Epithelial cell of prostate (primary cell): ENCODE data around the gene NME8.
"Not testable (repeated sequence)": the region's sequence is repeated elsewhere in the genome, so short reads cannot be mapped to it uniquely, and the experiment has no call there.

Experiments
- DNase-seq: peaks from one replicate; pipeline ENCODE4 v3.0.0-alpha.2; 2011; ENCODE audit warnings: low read depth, low spot score
- H3K27ac ChIP-seq: fragments of 450-650 bp; 2 replicates; pipeline ENCODE4 v1.5.1; 2017; ENCODE audit warnings: mild to moderate bottlenecking

The NME8 gene

DNA sequence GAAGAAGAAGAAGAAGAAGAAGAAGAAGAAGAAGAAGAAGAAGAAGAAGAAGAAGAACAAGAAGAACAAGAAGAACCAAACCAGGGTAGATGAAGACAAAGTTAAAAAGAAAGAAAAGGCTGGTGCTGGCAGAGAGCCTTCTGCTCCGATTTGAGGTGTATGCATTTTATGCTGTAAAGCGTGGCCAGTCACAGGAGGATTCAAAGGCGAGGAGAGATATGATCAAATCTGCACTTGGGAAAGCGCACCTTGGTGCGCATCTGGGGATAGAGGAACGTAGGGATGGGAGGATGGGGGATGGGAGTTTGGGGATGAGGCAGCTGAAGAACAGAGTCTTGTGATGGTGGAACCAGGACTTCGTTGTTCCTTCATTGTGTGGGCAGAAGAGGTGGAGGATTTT is at the start of gene NME8:
NME8 (plus strand) TSS at position 301 of the 400 bp plus-strand sequence. CDS start 1,670 bp downstream, outside the sequence.
- no peak for DNase-seq
- H3K27ac ChIP-seq, result no peak within 1 kb of the TSS

- DNase-seq, result no peak
- H3K27ac ChIP-seq, result no peak overlapping the region
Measured at GRCh38 chr7:37806152-37806551, 42.2 kb upstream of the NME8 start.

- not testable (repeated sequence) for H3K27ac ChIP-seq
Measured at GRCh38 chr7:37812161-37812580, 36.2 kb upstream of the NME8 start.

DNA sequence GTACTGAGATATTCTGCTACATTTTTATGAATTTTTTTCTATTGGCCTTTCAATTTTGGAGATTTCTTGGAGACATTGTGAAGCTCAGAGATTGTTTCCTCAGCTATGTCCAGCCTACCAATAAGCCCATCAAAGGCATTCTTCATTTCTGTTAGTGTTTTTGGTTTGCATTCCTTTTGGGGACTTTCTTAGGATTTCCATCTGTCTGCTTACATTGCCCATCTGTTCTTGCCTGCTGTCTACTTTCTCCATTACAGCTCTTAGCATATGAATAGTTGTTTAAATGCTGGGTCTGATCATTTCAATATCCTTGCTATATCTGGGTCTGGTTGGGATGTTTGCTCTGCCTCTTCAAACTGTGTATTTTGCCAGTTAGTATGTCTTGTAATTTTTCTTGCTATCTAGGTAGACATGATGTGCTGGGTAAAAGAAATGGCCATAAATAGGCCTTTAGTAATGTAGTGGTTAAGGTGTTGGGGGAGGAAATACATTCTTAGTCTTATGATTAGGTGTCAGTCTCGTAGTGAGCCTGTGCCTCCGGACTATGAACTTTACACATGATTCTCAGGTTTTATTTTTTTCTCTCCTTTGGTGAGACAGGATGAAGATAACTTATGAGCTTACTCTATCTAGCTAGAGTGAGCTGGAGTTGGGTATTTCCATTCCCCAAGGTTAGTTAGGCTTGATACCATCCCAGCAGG is 32.6 kb upstream of the NME8 start:
- DNase-seq, result no peak
- no peak overlapping the region for H3K27ac ChIP-seq

More at GRCh38 chr7:37812161-37812580, 36.2 kb upstream of the NME8 start:
- DNase-seq, result not testable (repeated sequence)

GRCh38 chr7:37816922-37817590 is 31.3 kb upstream of the NME8 start:
- no peak overlapping the region for H3K27ac ChIP-seq
- DNase-seq, result no peak

DNA sequence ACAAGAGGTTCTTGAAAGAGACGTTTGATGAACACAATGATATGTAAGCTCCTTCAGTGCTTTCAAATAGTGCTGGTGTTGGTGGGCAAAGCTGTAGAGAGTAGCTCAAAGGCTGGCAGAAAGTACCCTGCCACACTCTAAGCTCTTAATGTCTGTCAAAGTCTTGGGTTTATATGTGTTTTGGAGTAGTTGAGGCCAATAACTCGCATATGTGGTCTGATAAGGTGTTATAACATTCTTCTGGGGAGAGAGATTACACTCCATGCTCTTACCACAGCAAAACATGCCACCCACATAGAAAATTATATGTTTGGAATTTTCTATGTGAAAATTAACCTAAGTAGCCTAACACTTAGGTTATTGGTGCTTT is 30.8 kb upstream of the NME8 start:
- DNase-seq, result no peak
- H3K27ac ChIP-seq, result no peak overlapping the region

DNA sequence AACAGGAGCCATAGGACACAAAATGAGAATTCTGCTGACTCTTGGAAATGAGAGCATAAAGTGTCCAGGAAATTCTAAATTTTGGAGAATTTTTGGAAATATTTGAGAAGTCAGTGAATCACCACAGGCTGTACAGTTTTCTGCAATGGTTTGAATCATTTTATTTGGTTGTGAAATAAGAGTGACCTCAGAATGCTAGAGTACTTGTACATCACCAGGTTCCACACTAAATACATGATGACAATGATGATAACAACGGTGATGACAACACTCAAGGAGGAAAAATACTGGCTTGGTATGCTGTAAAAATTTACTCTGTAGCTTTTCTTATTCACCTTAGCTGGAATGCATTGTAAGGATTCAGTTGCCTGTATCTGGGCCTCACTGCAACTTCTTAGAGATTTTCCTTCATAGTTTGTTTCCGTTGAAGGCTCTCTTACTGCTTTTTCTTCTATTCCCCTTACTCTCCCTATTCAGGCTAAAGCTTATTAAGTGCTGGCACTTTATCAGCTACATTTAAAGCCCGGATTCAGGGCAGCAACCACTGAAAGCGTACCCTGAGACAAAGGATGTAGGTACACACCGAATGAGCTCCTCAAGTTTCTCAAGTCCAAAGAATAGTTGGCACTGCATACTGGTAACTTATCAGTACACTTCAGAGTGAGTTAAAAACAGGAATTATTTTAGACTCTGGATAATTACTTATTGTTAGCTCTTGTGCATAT is 30.2 kb upstream of the NME8 start:
- no peak for DNase-seq
- no peak overlapping the region for H3K27ac ChIP-seq

DNA sequence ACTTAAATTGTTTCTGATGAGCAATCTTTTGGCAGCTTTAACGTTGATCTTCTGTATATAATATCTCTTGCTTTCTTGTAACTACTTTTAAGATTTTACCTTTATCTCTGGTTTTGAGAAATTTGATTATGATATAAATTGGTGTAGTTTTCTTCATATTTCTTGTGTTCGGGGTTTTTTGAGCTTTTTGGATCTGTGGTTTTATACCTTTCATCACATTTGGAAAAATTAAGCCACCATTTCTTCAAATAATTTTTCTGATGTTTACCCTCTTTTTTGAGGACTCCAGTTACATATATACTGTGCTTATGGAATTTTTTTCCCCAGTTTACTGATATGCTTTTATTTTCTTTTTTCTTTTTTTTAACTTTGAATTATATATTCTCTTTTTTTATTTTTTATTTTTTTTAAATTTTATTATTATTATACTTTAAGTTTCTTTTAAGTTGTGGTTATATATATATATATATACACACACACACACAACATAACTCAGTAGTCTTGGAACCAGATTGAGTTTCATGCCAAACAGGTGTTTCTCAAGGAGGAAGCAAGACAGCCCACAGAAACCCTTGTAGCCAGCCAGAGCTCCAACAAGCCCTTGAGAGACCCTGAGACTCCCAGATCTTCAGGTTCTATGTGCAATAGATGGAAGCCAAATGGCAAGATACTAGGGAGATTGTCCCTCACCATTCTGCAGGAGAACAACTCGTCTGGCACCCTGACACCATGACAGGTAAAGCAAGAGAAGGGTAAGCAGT is 27.5 kb upstream of the NME8 start:
- no peak for DNase-seq
- no peak overlapping the region for H3K27ac ChIP-seq

- DNase-seq, result no peak
- no peak overlapping the region for H3K27ac ChIP-seq
Measured at GRCh38 chr7:37822946-37823345, 25.5 kb upstream of the NME8 start.

- H3K27ac ChIP-seq, result no peak overlapping the region
- no peak for DNase-seq
Measured at GRCh38 chr7:37823557-37823956, 24.8 kb upstream of the NME8 start.

- no peak for DNase-seq
Measured at GRCh38 chr7:37825038-37825437, 23.4 kb upstream of the NME8 start.

DNA sequence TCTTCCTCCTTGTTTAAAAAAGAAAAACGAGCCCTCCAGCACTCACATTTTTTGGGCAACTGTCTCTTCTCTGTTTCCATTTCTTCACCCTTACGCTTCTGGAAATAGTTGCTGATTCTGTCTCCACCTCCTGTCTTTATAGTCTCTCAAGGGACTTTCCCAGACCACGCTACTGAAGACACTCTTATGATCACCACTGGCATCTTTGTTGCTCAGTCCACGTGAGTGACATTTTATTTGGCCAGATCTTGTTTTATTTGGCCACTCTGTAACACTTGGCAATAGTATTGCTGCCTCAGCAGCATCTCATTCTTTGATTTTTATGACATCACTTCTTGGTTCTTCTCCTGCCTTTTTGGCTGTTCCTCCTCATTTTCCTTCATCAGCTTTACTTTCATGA is 21.6 kb upstream of the NME8 start:
- no peak for DNase-seq
- no peak overlapping the region for H3K27ac ChIP-seq

More at GRCh38 chr7:37825038-37825437, 23.4 kb upstream of the NME8 start:
- no peak overlapping the region for H3K27ac ChIP-seq

DNA sequence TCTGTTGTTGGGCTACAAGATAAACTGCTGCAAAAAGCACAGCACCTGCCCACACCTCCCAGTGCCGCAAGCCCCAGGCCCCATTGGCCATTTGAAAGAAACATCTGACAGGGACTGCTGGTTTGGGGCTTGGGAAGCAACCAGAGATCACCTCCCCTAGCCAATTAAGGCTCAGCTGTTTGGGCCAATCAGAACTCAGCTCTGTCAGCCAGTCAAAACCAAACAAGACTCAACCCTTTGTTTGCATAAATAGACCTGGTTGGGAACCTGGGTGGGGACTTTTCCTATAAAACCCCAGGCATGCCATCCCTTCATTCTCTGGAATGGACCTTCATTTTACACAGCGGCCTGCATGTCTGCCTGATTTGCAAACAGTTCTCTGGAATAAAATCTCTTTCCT is 17.2 kb upstream of the NME8 start:
- no peak for DNase-seq
- no peak overlapping the region for H3K27ac ChIP-seq

DNA sequence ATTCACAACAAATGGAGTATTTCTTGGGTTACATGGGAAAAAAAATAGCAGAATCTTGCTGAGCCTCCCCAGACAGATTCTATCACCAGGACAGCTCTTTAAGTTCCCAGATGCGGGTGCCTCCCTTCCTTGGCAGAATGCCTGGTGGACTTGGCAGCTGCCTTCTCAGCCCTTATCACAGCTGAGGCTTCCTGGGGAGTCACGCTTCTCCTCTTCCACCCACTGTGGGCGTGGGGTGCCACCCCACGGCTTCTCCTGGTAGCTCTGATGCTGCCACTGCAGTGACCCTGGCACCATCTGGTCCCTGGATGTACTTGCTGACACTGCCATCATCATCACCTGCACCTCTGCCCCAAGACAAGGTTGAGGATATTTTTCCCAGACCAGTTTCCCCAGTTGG is 16.2 kb upstream of the NME8 start:
- no peak overlapping the region for H3K27ac ChIP-seq
- no peak for DNase-seq

- DNase-seq, result no peak
- no peak overlapping the region for H3K27ac ChIP-seq
Measured at GRCh38 chr7:37833107-37833817, 15.1 kb upstream of the NME8 start.

DNA sequence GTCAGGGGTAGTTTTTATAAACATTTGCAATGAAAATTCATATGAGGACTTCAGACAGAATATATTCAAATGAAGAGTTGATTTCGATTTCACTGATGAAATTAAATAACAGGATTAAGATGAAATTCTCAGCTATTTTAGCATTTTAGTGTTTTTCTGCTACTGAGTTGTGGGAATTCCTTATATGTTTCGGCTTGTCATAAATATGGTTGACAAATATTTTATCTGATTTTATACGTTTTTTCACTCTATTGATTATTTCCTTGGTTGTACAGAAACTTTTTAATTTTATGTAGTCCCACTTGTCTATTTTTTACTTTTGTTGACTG is 14.6 kb upstream of the NME8 start:
- DNase-seq, result no peak
- no peak overlapping the region for H3K27ac ChIP-seq

DNA sequence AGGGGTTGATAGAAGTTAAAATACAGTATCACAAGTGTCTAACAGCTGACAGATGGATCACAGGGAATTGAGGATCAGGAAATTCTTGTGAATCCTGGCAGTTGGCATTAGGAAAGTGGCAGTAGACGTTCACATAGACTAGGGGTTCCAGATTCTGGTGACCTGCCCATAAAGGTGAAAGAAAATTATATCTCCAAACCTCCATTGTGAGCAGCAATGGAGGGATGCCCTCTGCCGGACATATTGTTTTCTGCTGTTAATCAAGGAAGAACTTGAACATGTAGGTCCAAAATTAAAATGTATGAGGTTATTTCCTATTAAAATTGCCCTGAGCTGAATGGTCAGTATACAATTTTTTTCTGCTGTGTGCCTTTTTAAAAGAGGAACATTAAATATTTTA is 5.1 kb downstream of the NME8 start:
- H3K27ac ChIP-seq, result no peak overlapping the region
- DNase-seq, result no peak

GRCh38 chr7:37882086-37882485 is 33.7 kb downstream of the NME8 start:
- no peak overlapping the region for H3K27ac ChIP-seq
- no peak for DNase-seq

GRCh38 chr7:37893359-37893758 is 45.0 kb downstream of the NME8 start:
- no peak for DNase-seq
- no peak overlapping the region for H3K27ac ChIP-seq

GRCh38 chr7:37894671-37895070 is 46.3 kb downstream of the NME8 start:
- DNase-seq, result no peak
- H3K27ac ChIP-seq, result no peak overlapping the region
